SK-N-SH (cell line): ENCODE data around the gene EIPR1.

Experiments
- FOXM1 ChIP-seq: IDR thresholded peaks from 2 replicates; pipeline ENCODE4 v1.4.0; 2012; ENCODE audit warnings: low read depth, mild to moderate bottlenecking
- MEF2A ChIP-seq: IDR thresholded peaks from 2 replicates; pipeline ENCODE4 v1.4.0; 2012; ENCODE audit warnings: low read depth, borderline replicate concordance
- NFIC ChIP-seq: IDR thresholded peaks from 2 replicates; pipeline ENCODE4 v1.4.0; 2012; ENCODE audit warnings: borderline replicate concordance
- POLR2AphosphoS5 ChIP-seq: IDR thresholded peaks from 2 replicates; pipeline ENCODE4 v1.6.1; 2012; ENCODE audit warnings: low read depth, low read length
- REST ChIP-seq: IDR thresholded peaks from 2 replicates; pipeline ENCODE4 v1.6.1; 2012; ENCODE audit warnings: mild to moderate bottlenecking, low read depth, low read length, moderate library complexity
- SIN3A ChIP-seq: IDR thresholded peaks from 2 replicates; pipeline ENCODE4 v1.6.1; 2012; ENCODE audit warnings: low read depth, mild to moderate bottlenecking, low read length, moderate library complexity, borderline replicate concordance
- TAF1 ChIP-seq: IDR thresholded peaks from 2 replicates; pipeline ENCODE4 v1.6.1; 2012; ENCODE audit warnings: low read depth, mild to moderate bottlenecking, low read length, moderate library complexity, borderline replicate concordance
- YY1 ChIP-seq: IDR thresholded peaks from 2 replicates; pipeline ENCODE4 v1.4.0; 2012; ENCODE audit warnings: low read depth, mild to moderate bottlenecking
- TF ChIP-seq, protein P1 (sequence below): fragments of 200-600 bp; sonication (generic); IDR thresholded peaks from 2 replicates; pipeline ENCODE4 v1.6.1; 2017; ENCODE audit warnings: antibody characterized with exemption, mild to moderate bottlenecking, moderate library complexity
- TF ChIP-seq, protein P2 (sequence below): fragments of 150-350 bp; IDR thresholded peaks from 2 replicates; pipeline ENCODE4 v1.6.1; 2016; ENCODE audit warnings: mild to moderate bottlenecking, low read depth, low read length
- TF ChIP-seq, protein P3 (sequence below): IDR thresholded peaks from 2 replicates; pipeline ENCODE4 v1.4.0; 2012; ENCODE audit warnings: low read depth, borderline replicate concordance

- no peak for TF ChIP-seq SIN3A
- no peak for TF ChIP-seq NFIC
- TF ChIP-seq, protein P1, sequence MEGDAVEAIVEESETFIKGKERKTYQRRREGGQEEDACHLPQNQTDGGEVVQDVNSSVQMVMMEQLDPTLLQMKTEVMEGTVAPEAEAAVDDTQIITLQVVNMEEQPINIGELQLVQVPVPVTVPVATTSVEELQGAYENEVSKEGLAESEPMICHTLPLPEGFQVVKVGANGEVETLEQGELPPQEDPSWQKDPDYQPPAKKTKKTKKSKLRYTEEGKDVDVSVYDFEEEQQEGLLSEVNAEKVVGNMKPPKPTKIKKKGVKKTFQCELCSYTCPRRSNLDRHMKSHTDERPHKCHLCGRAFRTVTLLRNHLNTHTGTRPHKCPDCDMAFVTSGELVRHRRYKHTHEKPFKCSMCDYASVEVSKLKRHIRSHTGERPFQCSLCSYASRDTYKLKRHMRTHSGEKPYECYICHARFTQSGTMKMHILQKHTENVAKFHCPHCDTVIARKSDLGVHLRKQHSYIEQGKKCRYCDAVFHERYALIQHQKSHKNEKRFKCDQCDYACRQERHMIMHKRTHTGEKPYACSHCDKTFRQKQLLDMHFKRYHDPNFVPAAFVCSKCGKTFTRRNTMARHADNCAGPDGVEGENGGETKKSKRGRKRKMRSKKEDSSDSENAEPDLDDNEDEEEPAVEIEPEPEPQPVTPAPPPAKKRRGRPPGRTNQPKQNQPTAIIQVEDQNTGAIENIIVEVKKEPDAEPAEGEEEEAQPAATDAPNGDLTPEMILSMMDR, result no peak
- no peak for TF ChIP-seq TAF1
- TF ChIP-seq POLR2AphosphoS5, result no peak
- TF ChIP-seq, protein P2, sequence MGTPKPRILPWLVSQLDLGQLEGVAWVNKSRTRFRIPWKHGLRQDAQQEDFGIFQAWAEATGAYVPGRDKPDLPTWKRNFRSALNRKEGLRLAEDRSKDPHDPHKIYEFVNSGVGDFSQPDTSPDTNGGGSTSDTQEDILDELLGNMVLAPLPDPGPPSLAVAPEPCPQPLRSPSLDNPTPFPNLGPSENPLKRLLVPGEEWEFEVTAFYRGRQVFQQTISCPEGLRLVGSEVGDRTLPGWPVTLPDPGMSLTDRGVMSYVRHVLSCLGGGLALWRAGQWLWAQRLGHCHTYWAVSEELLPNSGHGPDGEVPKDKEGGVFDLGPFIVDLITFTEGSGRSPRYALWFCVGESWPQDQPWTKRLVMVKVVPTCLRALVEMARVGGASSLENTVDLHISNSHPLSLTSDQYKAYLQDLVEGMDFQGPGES, result no peak
- no peak for TF ChIP-seq FOXM1
- no peak for TF ChIP-seq YY1
- TF ChIP-seq REST, result no peak
- TF ChIP-seq, protein P3, sequence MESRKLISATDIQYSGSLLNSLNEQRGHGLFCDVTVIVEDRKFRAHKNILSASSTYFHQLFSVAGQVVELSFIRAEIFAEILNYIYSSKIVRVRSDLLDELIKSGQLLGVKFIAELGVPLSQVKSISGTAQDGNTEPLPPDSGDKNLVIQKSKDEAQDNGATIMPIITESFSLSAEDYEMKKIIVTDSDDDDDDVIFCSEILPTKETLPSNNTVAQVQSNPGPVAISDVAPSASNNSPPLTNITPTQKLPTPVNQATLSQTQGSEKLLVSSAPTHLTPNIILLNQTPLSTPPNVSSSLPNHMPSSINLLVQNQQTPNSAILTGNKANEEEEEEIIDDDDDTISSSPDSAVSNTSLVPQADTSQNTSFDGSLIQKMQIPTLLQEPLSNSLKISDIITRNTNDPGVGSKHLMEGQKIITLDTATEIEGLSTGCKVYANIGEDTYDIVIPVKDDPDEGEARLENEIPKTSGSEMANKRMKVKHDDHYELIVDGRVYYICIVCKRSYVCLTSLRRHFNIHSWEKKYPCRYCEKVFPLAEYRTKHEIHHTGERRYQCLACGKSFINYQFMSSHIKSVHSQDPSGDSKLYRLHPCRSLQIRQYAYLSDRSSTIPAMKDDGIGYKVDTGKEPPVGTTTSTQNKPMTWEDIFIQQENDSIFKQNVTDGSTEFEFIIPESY, result no peak
- no peak for TF ChIP-seq MEF2A
Measured at GRCh38 chr2:3168230-3168891, 209.3 kb downstream of the EIPR1 start.
